Inferior parietal cortex (tissue), 1 donor: ENCODE measurements around the gene LRRC28.
"Not testable (repeated sequence)": the region's sequence is repeated elsewhere in the genome, so short reads cannot be mapped to it uniquely, and the experiment has no call there.

ENCODE experiments used
- DNase-seq: peaks from one replicate; pipeline ENCODE4 v3.0.0-alpha.2; 2016; ENCODE audit errors: extremely low spot score

The LRRC28 gene

DNA sequence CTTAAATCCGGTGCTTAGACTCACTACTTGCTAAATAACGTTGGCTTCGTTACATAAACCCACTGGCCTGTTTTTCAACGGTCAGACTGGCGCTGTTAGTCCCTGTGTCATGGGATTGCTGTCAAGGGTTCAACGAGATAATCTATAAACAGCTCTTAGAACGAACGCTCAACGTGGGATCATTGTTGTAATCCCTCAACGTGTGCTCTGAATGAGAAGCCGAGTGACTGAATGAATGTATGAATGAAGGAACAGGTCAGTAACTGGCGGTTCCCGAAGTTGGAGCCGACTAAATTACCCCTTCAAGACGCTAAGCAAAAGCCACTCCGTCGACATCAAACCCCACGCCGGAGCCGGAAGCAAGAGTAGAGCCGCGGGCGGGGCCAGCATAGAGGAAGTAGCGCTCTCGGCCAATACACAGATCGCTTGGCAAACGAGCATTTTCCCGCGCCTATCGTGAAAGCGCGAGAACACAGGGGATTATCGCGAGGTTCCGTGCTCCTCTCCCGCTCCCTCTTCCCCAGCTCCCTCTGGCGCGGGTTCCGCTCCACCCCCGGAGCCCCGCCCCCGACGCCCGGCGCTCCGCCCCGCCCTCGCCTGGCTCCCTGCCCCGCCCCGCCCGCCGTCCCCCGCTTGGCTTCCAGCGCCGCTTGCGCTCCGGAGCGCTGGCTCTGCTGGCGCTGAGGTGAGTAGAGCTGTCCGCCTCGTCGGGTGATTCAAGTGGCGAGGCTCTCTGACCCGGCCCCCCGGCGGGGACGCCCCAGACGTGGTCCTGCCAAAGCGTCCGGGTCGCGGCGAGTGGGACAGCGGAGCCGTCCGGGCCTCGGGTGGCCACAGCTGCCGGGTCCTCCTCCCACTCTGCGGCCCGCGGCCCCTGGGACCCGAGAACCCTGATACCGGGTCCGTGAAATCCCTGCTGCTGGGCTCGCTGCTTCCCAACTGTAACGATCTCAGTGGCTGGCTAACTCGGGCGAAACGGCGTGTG lies at the start of gene LRRC28:
TSS of gene LRRC28 (plus strand) at position 625 of the 985 bp plus-strand sequence. CDS start 4,477 bp downstream, outside the sequence.
- peak; percentile 99 for DNase-seq

GRCh38 chr15:99202176-99202552 lies 49.1 kb upstream of the LRRC28 start:
- DNase-seq: no peak

GRCh38 chr15:99207672-99208071 lies 43.6 kb upstream of the LRRC28 start:
- DNase-seq: no peak

DNA sequence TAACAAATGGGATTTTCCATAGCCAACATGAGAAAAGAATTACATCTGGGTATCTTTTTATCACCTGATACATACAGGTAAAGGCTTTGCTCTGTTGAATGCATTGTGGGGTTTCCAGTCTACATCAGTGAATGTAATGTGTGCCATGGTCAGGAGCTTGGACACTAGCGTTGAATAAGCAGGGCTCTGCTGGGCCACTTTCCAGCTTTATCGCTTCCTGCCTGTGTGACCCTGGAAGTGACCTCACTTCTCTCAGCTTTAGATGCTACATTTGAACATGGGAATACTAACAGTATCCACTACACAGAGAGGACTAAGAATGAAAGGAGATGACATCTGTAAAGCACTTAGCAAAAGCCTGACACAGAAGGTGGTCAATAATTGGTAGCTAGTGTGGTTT lies 42.0 kb upstream of the LRRC28 start:
- DNase-seq: no peak

DNA sequence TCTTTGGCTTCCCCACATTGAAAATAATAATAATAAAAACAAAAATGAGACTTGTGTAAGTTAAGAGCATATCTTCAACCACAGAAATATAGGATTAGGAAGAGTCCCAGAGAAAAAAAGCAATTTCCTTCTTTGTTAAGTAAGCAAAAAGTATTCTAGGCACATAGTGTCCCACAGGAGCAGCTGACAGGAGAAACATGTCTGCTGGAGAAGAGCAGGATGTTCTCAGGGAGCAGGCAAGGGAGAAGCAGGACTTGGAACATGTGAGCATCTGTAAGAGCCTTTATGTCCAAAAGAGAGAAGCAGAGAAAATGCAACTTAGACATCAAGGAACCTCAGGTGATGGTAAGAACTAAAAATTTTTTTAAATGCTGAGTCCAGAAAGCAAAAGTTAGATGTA lies 40.9 kb upstream of the LRRC28 start:
- no peak for DNase-seq

GRCh38 chr15:99211926-99212325 lies 39.4 kb upstream of the LRRC28 start:
- no peak for DNase-seq

DNA sequence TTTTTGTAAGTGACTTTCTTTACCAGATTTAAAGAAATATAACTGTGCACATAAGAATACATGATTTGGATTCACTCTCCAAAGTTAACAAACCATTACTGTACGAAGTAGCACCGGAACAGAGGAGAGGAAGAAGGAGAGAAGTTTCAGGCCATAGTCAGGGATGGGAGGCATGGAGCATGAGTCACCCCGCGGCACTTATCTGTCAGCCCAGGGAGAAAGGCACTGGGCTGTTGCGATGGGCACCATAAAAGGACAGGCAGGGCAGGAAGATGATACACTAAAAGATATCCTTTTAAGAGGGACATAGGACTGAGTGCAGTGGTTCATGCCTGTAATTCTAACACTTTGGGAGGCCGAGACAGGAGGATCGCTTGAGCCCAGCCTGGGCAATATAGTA lies 38.9 kb upstream of the LRRC28 start:
- no peak for DNase-seq

DNA sequence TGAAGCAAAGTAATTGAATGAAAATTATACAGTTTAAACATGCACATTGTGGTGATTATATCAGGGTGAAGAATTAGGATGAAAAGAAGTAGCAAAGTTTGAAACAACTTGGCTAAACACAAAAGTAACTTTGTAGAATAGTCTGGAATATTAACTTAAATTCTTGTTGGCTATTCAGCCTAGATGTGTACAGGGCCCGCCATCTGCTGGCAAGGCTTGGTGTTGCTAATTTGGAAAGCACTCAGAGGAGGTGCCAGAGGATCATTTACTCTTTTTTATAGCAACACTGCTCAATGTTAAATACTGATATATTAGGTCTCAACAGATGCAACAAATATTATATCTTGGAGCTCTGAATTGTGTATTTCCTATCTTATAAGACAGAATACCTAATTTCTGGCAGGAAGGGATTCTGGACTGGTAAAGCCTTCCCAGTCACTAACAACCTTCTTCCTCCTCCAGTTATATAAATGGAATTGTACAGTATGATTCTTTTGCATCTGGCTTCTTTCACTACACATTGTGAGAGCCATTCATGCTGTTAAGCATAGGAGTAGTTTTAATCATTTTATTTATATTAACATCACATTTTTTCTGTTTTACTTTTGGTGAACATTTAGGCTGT lies 38.0 kb upstream of the LRRC28 start:
- DNase-seq: peak; percentile 91

DNA sequence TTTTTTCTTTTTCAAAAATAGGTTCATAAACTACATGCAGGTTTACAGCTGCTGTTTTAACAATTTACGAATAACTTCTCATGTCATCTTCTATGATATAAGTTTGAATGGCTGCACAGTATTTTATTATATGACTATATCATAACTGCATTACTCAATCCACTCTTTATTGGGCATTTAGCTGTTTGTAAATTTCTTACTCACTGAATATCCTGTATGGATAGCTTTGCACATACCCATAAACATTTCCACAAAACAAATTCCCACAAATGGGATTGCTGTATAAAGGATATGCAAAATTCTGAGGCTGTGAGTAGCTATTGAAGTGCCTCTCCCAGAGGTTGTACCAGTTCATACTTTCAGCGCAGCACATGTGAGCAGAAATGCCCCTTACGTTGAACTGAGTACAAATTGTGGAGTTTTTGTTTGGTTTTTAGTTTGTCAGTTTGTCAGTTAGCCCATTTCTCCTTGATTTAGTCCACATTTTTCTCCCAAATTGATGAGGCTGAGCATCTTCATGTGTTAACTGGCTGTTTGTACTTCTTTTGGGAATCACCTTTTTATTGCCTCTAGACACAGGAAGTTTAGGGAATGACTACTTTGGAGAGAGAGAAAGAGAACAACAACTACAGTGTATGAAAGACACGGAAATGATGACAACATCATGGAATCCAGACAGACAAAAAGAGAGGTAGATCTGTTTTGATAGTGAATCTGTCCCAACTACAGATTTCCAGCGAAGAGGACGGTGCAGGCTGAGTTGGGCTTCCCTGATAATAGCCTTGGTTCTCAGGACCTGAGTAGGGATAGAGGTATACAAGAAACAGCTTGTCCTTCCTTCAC lies 26.7 kb upstream of the LRRC28 start:
- DNase-seq: no peak

DNA sequence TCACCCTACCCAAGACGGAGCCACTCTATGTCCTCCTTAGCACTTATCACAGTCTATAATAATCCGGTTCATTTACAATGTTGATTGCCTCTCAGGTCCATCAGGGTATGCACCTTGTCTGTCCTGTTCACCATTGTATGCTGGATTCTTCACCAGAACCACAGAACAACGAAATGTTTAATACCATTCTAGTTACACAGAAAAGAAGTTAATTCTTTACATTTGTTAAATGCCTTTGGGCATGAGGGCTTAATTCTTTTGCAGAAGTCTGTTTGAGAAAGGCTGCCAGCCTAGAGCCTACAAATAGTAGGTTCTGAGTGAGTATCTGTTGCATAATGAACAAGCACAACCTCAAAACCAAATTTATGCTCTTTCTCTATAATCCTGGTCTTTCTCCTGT lies 24.5 kb upstream of the LRRC28 start:
- DNase-seq: no peak

- DNase-seq: no peak
Observed at GRCh38 chr15:99228120-99228770, 23.0 kb upstream of the LRRC28 start.

DNA sequence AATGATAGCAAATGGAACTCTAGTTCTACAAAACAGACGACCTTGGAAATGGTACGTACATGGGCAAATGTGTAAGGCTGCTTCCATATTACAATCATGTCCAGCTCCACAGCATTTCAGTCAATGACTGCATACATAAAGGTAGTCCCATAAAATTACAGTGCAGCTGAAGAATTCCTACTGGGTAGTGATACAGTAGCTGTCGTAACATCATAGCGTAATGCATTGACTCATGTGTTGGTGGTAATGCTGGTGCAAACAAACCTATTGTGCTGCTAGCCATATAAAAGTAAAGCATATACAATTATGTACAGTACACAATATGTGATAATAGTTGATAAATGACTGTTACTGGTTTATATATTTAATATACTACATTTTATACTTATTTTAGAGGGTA lies 20.4 kb upstream of the LRRC28 start:
- no peak for DNase-seq

DNA sequence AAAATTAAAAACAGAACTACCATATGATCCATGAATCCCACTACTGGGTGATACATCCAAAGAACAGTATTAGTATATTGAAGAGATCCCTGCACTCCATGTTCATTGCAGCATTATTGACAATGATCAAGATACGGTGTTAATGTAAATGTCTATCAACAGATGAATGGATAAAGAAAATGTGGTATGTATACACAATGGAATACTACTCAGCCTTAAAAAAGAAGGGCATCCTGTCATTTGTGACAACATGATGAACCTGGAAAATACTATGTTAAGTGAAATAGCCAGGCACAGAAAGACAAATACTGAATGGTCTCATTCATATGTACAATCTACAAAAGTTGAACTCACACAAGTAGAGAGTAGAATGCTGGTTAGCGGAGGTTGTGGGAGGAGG lies 18.5 kb upstream of the LRRC28 start:
- DNase-seq: no peak

- DNase-seq: not testable (repeated sequence)
Observed at GRCh38 chr15:99234160-99234559, 17.1 kb upstream of the LRRC28 start.

DNA sequence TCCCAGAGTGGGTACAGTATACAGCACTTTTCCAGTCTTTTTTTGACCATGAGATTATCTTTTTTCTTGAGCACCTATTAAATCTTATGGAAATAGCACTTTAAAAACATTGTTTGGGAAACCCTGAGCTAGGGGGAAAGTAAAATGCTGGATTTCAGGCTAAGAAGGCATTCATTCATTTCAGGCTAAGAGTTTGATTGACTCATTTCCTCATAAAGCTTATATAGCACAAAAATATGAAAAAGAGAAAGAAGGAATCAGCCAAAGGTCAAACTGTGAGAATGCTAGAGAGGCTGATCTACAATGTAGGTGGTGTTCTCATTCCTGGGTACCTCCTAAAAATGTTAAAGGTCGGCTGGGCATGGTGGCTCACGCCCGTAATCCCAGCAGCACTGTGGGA lies 12.4 kb upstream of the LRRC28 start:
- DNase-seq: no peak

GRCh38 chr15:99239545-99240198 lies 11.6 kb upstream of the LRRC28 start:
- no peak for DNase-seq

GRCh38 chr15:99241752-99242151 lies 9.5 kb upstream of the LRRC28 start:
- DNase-seq: no peak

DNA sequence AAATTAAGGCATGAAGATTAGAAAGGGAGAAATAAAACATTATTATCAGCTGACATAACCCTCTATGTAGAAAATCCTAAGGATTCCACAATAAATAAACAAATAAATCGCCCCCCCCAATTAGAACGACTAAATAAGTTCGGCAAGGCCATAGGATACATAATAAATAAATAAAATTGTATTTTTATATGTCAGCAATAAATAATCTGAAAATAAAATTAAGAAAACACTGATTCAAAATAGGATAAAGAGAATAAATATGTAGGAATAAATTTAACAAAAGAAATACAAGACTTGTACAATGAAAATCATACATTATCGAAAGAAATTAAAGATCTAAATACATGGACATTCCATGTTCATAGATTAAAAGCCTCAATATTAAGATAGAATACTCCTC lies 7.0 kb upstream of the LRRC28 start:
- DNase-seq: no peak

GRCh38 chr15:99247062-99247461 lies 4.2 kb upstream of the LRRC28 start:
- DNase-seq: no peak

GRCh38 chr15:99248000-99248715 lies 3.1 kb upstream of the LRRC28 start:
- no peak for DNase-seq
